ENCODE results near the gene HDAC10.

HDAC10 gene

GRCh38 chr22:50250555-50251476 is at the start of gene HDAC10:
Gene HDAC10 (minus strand): TSS chr22:50251265. CDS start chr22:50251032, 233 bp downstream.
- peak; percentile 55 to 63 for DNase-seq (ENCODE audit: low read depth in 2 of 2)

GRCh38 chr22:50300620-50301257 is 49.7 kb upstream of the HDAC10 start:
- DNase-seq (ENCODE audit: low read depth in 2 of 2): no peak

GRCh38 chr22:50299785-50300619 is 48.9 kb upstream of the HDAC10 start:
- no peak for DNase-seq (ENCODE audit: low read depth in 2 of 2)

GRCh38 chr22:50298937-50299784 is 48.1 kb upstream of the HDAC10 start:
- no peak for DNase-seq (ENCODE audit: low read depth in 2 of 2)

GRCh38 chr22:50298266-50298637 is 47.2 kb upstream of the HDAC10 start:
- DNase-seq (ENCODE audit: low read depth in 2 of 2): no peak

- DNase-seq (ENCODE audit: low read depth in 2 of 2): no peak
Observed at GRCh38 chr22:50297510-50298265, 46.6 kb upstream of the HDAC10 start.

GRCh38 chr22:50296658-50297490 is 45.8 kb upstream of the HDAC10 start:
- DNase-seq (ENCODE audit: low read depth in 2 of 2): no peak

GRCh38 chr22:50294319-50294656 is 43.2 kb upstream of the HDAC10 start:
- no peak for DNase-seq (ENCODE audit: low read depth in 2 of 2)

- DNase-seq (ENCODE audit: low read depth in 2 of 2): no peak
Observed at GRCh38 chr22:50293441-50294318, 42.6 kb upstream of the HDAC10 start.

GRCh38 chr22:50292643-50293440 is 41.8 kb upstream of the HDAC10 start:
- DNase-seq (ENCODE audit: low read depth in 2 of 2): no peak

- no peak for DNase-seq (ENCODE audit: low read depth in 2 of 2)
Observed at GRCh38 chr22:50289942-50290630, 39.0 kb upstream of the HDAC10 start.

GRCh38 chr22:50289151-50289941 is 38.3 kb upstream of the HDAC10 start:
- no peak for DNase-seq (ENCODE audit: low read depth in 2 of 2)

- no peak for DNase-seq (ENCODE audit: low read depth in 2 of 2)
Observed at GRCh38 chr22:50287731-50288130, 36.7 kb upstream of the HDAC10 start.

- DNase-seq (ENCODE audit: low read depth in 2 of 2): no peak
Observed at GRCh38 chr22:50286701-50287318, 35.7 kb upstream of the HDAC10 start.

- no peak for DNase-seq (ENCODE audit: low read depth in 2 of 2)
Observed at GRCh38 chr22:50286275-50286674, 35.2 kb upstream of the HDAC10 start.
